ENCODE results near the gene SELENOT. TPM values are rescaled to one million over a fixed set of nuclear protein-coding genes. Genes with fewer than 3 reads are reported as not detected.
"Not testable (repeated sequence)": the region's sequence is repeated elsewhere in the genome, so short reads cannot be mapped to it uniquely, and the experiment has no call there.

Gene SELENOT
- polyA plus RNA-seq, 4 donors, result 86.1 to 136 (median 117) TPM

DNA sequence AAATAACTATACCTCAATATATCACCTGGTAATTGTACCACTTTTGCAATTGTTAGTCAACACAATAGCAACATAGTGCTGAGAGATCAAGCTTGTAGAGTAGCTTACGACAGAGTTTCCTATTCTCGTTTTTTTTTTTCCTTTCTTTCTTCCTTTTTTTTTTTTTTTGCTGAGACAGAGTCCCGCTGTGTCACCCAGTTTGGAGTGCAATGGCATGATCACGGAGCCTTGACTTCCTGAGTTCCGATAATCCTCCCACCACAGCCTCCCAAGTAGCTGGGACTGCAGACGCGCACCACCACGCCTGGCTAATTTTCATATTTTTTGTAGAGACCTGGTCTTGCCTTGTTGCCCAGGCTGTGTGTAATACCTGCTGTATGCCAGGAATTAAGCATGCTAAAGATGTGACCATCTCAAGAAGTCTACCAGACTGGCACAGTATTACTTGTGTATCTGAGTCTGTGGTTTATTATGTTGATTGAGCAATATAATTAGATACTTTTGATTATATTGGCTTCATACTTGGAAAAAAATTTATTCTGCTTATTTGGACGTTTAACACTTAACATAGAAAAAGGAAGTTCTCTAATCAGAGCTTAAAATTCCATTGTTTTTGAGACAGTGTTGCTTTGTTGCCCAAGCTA lies 3.0 kb downstream of the SELENOT start:
- DNase-seq (ENCODE audit: low read depth in 4 of 4, low spot score in 3 of 4), result no peak

DNA sequence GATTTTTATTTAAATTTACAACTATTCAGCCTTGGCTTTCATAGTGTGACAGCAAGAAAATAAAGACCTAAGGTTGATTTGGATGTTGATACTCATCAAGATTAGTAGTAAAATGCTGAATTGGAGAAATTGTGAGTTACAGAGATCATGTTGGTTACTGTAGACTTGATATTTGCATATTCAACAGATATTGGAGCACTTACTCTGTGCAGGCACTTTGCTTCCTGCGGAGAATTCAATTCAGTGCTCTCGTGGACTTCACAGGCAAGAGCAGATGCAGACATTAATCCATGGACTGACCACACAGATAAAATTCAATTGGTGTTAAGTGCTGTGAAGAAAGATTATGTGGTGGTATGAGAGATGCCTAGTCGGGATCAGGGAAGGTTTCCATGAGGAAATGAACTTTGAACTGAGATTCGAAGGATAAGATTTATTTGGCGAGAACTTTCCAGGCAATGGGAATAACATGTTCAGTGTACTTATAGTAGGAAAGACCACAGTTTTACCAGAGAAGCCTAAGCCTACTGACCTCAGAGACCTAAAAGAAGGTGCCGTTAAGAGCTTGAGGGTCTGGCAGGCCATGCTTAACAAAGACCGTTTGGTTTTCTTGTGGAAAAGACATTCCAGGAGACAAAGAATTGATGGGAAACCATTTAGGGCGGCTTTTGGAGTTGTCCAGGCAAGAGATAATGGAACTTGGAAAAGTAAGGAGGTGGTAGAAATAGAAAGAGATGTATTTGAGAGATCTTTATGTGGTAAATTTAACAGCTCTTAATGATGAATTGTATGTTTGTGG lies 4.3 kb downstream of the SELENOT start:
- no peak for DNase-seq (ENCODE audit: low read depth in 4 of 4, low spot score in 3 of 4)

DNA sequence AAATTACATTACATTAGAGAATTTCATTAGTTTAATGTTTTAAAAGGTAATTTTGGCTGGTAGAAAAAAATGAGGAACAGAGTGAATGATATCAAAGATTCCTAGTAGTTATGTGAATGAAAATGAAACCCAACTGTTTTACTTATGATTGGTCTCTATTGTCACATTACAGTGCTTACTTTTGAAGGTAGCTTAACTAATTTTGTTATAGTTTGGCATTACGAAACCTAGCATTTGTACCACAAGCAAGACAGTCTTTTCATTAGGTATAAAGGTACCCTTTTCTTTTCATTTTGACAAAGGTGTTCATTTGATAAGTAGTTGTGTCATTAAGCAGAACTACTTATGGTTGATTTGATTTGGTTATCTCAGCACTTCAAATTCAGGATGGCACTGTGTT lies 6.9 kb downstream of the SELENOT start:
- DNase-seq (ENCODE audit: low read depth in 4 of 4, low spot score in 3 of 4), result no peak

DNA sequence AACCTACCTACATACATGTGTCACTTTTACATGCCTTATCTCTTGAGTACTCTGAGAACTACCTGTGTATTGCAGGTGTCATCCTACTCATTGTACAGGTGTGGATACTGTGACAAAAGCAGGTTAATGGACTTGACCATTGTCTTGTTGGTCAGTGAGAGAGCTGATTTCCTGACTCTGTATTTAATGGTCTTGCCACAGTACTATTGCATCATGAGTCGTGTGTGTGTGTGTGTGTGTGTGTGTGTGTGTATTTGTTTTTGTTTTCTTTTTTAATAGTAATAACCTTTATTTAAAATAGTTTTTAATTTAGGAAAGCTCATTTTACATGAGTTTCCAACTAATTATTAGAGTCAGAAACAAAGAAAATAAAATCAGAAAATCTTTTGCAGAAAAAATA lies 7.7 kb downstream of the SELENOT start:
- no peak for DNase-seq (ENCODE audit: low read depth in 4 of 4, low spot score in 3 of 4)

DNA sequence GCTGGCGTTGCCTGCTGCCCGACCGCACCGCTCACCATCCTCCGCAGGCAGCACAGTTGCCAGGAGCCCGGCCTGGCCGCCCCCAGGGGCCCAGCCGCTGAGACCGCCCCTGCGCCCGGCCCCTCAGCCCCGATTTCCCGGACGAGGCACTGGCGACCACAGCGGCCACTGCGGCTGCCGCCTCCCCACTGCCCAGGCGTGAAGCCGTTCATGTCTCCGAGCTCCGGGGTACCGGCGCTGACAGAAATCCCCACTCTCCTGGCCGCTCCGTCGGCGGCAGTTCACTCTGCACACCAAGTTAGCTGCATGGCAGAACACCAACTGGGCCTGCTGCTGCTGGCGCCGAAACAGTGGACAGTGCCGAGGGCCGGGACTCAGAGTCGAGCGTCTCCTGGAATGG lies 8.5 kb downstream of the SELENOT start:
- no peak for DNase-seq (ENCODE audit: low read depth in 4 of 4, low spot score in 3 of 4)

DNA sequence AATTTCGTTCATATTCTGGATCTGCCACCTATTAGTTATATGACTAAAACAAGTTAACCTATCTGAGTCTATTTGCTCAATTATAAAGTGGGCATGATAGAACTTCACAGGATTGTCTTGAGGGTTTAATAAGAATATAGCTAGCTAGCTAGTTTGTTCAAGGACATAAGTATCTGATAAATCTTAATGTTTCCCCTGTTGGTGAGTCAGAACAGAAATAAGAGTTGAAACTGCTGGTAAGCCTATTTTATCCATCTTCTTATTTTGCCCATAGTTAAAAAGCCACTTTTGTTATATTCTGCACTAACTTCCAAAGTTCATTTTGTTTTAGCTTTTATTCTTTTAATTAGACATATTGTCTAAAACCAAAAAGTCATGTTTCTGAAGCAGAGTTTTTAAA lies 9.4 kb downstream of the SELENOT start:
- no peak for DNase-seq (ENCODE audit: low read depth in 4 of 4, low spot score in 3 of 4)

DNA sequence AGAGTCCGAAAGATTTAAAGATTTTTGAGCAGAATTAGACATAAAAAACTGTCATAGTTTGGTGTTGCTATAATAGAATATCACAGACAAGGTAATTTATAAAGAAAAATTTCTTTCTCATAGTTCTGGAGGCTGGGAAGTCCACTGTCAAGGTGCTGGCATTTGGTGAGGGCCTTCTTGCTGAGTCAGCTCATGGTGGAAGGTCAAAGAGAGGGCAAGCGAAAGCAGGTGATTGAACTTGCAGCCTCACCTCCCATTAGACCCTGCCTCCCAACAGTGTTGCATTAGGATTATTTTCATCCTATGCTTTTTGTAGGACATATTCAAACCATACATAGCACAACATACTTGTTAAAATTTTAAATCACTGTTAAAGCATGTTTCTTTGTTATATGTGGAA lies 9.9 kb downstream of the SELENOT start:
- no peak for DNase-seq (ENCODE audit: low read depth in 4 of 4, low spot score in 3 of 4)

DNA sequence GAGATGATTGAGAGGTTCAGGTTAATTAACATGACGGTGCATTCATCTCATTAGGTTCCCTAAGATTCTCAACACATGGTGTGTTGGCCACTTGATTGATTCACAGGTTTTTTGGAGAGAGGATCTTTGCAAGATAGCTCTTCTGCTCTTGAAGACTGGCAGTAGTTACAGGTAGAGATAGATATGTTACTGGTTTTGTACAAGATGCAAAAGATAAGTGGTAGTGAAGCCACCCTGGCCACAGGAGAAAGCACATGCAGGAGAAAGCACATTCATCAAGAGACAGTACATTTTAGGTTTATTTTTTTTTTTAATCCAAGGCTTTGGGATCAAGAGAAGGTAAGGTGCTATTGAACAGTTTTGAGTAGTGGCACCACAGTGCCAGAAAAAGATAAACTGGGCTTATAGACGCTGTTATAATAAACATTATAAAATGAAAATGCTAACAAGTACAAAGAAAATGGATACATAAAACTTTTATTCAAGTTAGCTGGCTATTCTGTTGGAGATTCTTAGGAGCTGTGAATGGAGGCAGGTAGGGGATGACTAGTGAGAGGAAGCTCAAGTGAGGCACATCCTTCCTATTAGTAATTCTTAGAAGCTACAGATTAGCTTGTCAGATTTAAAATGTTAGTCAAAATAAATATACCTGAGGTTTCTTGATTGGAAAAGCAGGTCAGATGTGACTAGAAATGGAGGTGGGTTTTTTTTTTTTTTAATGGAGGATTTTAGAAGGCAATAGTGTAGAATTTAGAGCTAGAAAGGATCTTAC lies 10.8 kb downstream of the SELENOT start:
- no peak for DNase-seq (ENCODE audit: low read depth in 4 of 4, low spot score in 3 of 4)

DNA sequence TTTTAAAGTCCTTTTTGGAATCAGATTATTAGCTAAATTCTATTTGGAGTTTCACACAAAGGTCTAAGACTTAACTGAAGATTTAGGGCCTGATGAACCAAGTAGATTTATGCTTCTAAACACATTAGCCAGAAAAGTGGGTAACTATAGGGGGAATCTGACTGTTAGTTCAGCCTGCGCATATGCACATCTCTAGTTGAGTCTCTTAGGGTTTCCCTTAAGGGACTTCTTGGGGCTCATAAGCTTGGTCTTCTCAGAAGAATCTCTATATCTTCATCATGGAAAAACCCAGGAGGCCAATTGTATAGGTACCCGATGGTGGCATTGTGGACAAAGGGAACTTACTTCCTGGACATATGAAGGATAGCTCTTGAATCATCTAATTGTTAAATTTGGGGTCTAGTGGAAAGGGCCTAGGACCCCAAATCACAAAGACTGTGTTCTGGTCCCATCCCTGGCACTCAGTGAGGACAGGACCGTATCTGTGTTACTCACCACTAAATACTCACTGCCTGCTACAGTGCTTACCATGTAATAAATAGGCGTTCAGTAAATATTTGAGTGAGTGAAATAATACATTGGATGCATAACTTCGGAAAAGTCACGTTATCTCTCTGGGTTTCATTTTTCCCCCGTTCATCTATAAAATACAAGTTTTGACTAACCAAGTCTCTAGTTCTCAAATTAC lies 17.0 kb downstream of the SELENOT start:
- no peak for DNase-seq (ENCODE audit: low read depth in 4 of 4, low spot score in 3 of 4)

DNA sequence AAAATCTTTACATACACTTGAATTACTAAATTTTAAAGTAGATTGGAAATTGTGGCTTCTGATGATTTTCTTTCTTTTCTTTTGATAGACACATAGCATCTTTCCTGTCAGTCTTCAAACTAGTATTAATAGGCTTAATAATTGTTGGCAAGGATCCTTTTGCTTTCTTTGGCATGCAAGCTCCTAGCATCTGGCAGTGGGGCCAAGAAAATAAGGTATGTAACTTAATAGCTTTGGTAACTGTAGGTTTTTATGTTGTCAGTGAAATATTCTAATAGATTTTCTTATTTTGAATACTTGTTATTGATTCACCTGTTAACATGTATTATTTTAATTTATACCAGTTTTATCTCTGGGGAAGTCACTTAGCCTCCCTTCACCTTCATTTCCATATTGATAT lies 19.8 kb downstream of the SELENOT start:
- DNase-seq (ENCODE audit: low read depth in 4 of 4, low spot score in 3 of 4), result not testable (repeated sequence)

DNA sequence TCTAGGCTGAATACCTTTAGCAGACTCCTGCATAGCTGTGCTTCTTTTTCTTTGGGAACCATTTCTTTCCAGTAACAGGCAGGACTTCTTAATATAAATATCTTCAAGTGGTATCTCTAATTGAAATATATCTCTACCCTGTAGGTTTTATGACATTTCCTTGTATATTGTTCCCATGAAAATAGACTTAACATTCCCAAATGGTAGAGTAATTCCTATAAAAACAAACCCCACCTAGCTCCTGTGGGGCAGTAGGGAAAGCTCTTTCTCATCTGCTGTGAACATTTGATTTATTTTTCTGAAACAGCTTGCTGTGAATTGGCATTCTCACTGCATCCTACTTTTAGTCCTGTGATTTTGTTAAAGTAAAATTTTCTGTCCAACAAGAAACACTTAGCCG lies 20.8 kb downstream of the SELENOT start:
- no peak for DNase-seq (ENCODE audit: low read depth in 4 of 4, low spot score in 3 of 4)

DNA sequence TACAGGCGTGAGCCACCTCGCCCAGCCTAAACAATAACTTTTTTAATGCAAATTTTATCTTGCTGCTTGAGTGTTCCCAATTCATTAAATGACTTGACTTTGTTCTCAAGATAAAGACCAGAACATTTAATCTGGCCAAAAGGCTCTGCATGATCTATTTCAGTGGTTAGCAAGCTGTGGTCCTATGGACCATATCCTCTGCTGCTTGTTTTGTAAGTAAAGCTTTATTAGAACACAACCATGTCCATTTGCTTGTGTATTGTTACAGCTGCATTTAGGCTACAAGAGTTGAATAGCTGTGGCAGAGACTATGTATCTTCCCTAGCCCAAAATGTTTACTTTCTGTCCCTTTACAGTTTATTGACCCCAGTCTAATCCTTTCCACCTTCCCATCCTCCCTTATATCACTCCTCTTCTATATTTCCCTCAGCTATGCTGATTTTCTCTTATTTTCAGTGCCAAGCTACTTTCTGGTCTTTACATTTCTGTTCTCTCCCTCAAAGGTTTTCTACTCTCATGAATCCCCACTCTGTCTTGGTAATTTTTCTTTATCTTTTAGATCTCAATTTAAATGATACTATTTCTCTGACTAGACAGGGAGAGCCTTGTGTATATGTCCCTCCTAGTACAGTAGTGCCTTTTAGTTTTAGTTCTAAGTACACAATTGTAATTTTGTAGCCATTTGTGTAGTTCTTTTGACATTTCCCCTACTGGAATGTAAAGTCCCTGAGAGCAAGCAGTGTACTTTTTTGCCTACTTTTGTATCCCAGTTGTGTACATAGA lies 23.2 kb downstream of the SELENOT start:
- DNase-seq (ENCODE audit: low read depth in 4 of 4, low spot score in 3 of 4), result no peak

DNA sequence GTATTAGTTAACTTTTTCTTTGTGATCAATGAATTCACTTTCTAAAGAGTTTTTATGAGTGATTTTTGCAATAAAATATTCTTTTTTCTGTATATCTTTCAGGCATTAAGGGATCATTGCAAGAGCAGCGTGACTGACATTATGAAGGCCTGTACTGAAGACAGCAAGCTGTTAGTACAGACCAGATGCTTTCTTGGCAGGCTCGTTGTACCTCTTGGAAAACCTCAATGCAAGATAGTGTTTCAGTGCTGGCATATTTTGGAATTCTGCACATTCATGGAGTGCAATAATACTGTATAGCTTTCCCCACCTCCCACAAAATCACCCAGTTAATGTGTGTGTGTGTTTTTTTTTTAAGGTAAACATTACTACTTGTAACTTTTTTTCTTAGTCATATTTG lies 24.4 kb downstream of the SELENOT start:
- no peak for DNase-seq (ENCODE audit: low read depth in 4 of 4, low spot score in 3 of 4)

DNA sequence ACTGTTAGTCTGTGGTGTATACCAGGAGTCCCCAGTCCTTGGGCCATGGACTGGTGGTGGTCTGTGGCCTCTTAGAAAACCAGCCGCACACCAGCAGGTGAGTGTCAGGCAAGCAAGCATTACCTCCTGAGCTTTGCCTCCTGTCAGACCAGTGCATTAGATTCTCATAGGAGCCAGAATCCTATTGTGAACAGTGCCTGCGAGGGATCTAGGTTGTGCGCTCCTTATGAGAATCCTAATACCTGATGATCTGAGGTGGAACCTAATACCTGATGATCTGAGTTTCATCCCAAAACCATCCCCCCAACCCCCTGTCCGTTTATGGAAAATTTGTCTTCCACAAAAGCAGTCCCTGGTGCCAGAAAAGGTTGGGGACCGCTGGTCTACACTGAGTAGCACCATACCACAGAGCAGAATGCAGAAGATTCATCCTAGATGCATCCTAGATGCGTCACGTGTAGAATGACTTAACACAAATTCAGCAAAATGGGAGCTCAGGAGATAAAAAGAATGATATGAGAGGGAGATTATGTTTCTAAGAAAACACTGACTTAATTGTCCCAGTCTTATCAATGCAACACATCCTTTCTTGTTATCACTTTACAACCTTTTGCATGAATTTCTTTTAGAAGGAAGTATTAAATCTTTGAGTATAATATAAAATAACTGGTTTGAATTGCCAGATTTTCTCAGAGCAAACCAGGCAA lies 28.5 kb downstream of the SELENOT start:
- DNase-seq (ENCODE audit: low read depth in 4 of 4, low spot score in 3 of 4), result no peak

DNA sequence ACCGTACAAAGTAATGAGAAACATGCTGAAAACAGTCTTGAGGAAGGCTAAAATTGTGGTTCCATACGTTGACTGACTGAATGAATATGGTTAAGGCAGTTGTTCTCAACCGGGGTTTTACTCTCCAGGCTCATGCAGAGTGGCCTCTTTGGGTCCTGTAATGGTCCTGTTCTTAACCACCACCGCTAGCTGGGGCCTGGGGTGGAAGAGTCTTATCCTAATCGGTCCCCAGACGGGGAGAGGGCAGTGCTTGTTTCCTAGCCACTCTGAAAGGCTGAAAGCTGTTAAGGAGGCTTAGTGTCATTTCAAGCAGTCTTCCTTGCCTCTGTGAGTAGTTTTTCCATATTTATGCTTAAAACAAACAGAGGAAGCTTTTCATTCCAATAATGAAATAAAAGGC lies 32.0 kb downstream of the SELENOT start:
- DNase-seq (ENCODE audit: low read depth in 4 of 4, low spot score in 3 of 4), result no peak

DNA sequence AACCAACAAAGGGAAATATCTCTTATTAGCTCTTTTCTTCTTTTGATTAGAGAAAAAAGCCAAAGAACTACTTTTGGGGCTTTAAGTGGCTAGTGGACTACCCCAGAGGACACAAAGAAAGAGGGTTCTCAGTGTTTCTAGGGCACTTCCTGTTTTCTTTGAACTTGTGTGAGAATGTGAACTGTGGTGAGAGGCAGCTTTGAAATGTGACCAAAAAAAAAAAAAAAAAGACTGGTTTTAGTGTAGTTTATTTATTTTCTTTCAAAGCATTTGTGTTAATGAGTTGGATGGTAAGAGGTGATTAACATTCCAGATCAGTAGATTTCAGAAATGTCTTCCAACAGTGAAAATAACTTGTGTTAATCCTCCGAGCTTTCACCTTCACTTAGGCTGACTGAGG lies 32.4 kb downstream of the SELENOT start:
- DNase-seq (ENCODE audit: low read depth in 4 of 4, low spot score in 3 of 4), result no peak

DNA sequence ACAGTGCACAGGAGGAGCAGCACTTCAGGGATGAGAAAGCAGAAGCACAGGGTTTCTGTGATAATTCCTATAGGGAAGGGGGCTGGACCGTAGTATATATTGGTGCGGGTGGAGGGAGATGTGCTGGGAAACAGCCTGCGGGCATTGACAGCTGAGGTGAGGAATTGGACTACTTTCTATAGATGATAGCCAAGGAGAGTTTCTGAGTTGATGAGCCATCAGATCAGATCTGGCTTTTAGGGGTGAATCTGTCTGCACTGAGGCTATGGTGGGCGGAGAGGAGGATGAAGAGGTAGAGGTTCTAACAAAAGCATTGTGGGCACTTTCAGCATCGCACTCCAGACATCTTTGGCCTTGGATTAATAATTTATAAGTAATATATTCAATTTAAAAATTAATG lies 33.1 kb downstream of the SELENOT start:
- no peak for DNase-seq (ENCODE audit: low read depth in 4 of 4, low spot score in 3 of 4)

DNA sequence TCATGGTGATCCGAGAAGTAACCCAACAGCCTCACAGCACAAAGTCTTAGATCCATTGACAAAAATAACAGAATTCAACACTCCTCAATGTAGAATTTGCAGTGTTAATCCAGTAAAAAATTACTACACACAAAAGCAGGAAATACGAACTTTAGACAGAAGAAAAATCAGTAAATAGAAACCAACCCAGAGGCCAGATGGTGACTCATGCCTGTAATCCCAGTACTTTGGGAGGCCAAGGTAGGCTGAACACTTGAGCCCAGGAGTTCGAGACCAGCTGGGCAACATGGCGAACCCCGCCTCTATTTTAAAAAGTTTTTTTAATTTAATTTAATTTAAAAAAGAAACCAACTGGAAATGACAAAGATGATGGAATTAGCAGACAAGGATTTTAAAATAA lies 36.1 kb downstream of the SELENOT start:
- DNase-seq (ENCODE audit: low read depth in 4 of 4, low spot score in 3 of 4), result no peak

DNA sequence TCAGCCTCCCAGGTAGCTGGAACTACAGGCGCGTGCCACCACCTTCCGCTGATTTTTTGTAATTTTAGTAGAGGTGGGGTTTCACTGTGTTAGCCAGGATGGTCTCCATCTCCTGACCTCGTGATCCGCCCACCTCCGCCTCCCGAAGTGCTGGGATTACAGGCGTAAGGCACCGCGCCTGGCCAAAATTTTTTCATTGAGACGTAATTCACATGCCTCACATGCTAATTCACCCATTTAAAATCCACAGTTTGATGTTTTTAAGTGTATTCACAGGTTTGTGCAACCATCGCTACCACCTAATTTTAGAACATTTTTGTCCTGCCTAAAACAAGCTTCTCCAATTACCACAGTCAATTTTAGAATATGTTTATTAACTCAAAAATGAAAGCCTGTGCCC lies 37.1 kb downstream of the SELENOT start:
- no peak for DNase-seq (ENCODE audit: low read depth in 4 of 4, low spot score in 3 of 4)

DNA sequence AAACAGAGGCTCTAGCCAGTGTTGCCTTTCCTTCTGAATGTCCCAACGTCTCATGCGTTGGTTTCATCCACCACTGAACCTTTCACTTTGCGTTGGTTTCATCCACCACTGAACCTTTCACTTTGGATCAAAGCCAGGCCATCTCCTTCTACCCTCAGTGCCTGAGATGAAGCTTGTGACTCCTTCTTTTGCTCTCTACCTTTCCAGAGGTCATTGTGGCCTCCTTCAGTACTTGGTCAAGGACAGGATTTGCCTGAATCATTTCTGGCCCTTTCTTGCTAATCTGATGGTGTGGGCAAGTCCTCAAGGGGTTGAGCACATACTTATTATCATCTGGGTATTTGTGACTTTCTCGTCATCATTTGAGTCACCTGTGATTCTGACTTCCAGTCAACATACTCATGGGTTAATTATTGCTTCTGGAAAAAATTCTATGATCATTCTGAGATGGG lies 50.0 kb downstream of the SELENOT start:
- DNase-seq (ENCODE audit: low read depth in 4 of 4, low spot score in 3 of 4), result no peak
